BE2C (cell line): ENCODE measurements around the gene PRR35.

Source experiments
- DNase-seq: peaks from one replicate; pipeline ENCODE4 v3.0.0-alpha.2; 2020
- H3K27me3 ChIP-seq: fragments of 250-450 bp; sonication (Bioruptor Pico); 2 replicates; pipeline ENCODE4 v1.5.1; 2020; ENCODE audit warnings: mild to moderate bottlenecking
- H3K36me3 ChIP-seq: fragments of 250-450 bp; sonication (Bioruptor Pico); 2 replicates; pipeline ENCODE4 v1.5.1; 2020; ENCODE audit warnings: mild to moderate bottlenecking
- H3K4me1 ChIP-seq: fragments of 250-450 bp; sonication (Bioruptor Pico); 2 replicates; pipeline ENCODE4 v1.5.1; 2020
- H3K4me3 ChIP-seq: 2 replicates; pipeline ENCODE4 v1.5.1; 2011; ENCODE audit warnings: low read depth, low read length
- H3K9me3 ChIP-seq: fragments of 250-450 bp; sonication (Bioruptor Pico); 2 replicates; pipeline ENCODE4 v1.5.1; 2020
- TF ChIP-seq, protein P1 (sequence below): IDR thresholded peaks from 2 replicates; pipeline ENCODE4 v1.5.1; 2012; ENCODE audit warnings: mild to moderate bottlenecking, low read depth, low read length

The PRR35 gene

GRCh38 chr16:544517-544916, 15.7 kb upstream of the PRR35 start:
- TF ChIP-seq, protein P1, sequence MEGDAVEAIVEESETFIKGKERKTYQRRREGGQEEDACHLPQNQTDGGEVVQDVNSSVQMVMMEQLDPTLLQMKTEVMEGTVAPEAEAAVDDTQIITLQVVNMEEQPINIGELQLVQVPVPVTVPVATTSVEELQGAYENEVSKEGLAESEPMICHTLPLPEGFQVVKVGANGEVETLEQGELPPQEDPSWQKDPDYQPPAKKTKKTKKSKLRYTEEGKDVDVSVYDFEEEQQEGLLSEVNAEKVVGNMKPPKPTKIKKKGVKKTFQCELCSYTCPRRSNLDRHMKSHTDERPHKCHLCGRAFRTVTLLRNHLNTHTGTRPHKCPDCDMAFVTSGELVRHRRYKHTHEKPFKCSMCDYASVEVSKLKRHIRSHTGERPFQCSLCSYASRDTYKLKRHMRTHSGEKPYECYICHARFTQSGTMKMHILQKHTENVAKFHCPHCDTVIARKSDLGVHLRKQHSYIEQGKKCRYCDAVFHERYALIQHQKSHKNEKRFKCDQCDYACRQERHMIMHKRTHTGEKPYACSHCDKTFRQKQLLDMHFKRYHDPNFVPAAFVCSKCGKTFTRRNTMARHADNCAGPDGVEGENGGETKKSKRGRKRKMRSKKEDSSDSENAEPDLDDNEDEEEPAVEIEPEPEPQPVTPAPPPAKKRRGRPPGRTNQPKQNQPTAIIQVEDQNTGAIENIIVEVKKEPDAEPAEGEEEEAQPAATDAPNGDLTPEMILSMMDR = no peak
- Histone ChIP-seq H3K27me3 (no peaks in the 10 kb centered on the region), H3K36me3 (peaks cover 35% of the 10 kb centered on the region), H3K4me3 (no peak overlapping the region), H3K4me1 (peaks cover 17% of the 10 kb centered on the region), H3K9me3 (no peaks in the 10 kb centered on the region; the same call in 1 of the 2 replicates)
- DNase-seq = no peak

- peaks cover 40% of the 10 kb centered on the region for H3K36me3 ChIP-seq
- H3K4me1 ChIP-seq = peaks cover 17% of the 10 kb centered on the region
- H3K27me3 ChIP-seq = no peaks in the 10 kb centered on the region
- peak; percentile 95 for DNase-seq
- TF ChIP-seq, protein P1 = peak; percentile 89
- H3K9me3 ChIP-seq = no peaks in the 10 kb centered on the region; the same call in 1 of the 2 replicates
- H3K4me3 ChIP-seq = peak overlapping the region; percentile 14; the same call in 1 of the 2 replicates
These were observed 13.1 kb upstream of the PRR35 start for GRCh38 chr16:546909-547770.

DNA sequence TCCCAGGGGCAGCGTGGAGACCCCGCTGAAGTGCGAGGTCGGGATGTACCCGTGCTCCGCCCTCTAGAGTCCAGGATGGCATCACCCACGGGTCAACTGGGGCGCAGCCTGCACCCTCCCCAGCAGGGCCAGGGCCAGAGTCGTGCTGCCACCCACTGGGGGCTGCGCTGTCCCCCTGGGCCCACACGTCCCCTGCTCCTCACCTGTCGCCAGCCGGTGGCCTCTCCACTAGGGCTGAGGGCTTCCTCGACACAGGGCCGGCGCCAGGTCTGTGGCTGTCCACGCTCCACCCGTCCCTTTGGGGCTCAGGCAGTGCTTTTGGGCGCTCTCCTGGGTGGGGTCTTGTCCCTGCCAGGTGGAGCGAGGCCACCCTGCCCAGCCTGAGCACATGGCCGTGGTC, 11.6 kb upstream of the PRR35 start:
- DNase-seq = no peak
- Histone ChIP-seq H3K27me3 (no peaks in the 10 kb centered on the region), H3K4me1 (peaks cover 12% of the 10 kb centered on the region), H3K9me3 (no peaks in the 10 kb centered on the region; the same call in 1 of the 2 replicates), H3K4me3 (no peak overlapping the region), H3K36me3 (peaks cover 43% of the 10 kb centered on the region)
- TF ChIP-seq, protein P1 = no peak

DNA sequence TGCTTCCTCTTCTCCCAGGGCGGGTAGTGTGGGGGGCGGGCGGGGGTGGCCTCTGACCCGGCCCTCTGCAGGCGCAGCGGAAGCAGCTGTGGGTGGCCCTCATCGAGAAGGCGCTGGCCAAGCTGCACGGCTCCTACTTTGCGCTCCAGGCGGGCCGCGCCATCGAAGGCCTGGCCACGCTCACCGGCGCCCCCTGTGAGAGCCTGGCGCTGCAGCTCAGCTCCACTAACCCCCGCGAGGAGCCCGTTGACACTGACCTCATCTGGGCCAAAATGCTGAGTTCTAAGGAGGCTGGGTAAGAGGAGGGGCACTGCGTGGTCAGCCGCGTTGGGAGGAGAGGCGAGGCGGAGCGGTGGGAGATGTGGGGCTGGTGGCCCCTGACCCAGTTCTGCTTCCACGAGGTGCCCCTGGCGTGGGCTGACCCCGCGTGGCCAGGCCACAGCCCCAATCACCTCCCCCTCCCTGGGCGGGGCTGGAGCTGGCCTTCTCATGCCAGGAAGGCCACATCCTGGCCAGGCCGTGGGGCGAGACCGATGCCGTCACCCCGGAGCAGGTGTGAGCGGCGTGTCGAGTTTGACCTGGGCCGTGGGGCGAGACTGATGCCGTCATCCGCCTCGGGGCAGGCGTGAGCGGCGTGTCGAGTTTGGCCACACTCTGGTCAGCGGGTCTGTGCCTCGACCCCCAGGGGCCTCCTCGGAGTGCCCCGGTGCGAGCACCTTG, 10.5 kb upstream of the PRR35 start:
- Histone ChIP-seq H3K36me3 (peaks cover 50% of the 10 kb centered on the region), H3K9me3 (no peaks in the 10 kb centered on the region), H3K4me1 (peaks cover 10% of the 10 kb centered on the region), H3K27me3 (no peaks in the 10 kb centered on the region), H3K4me3 (no peak overlapping the region)
- no peak for DNase-seq
- TF ChIP-seq, protein P1 = peak; percentile 5; the same call in 1 of the 2 replicates

DNA sequence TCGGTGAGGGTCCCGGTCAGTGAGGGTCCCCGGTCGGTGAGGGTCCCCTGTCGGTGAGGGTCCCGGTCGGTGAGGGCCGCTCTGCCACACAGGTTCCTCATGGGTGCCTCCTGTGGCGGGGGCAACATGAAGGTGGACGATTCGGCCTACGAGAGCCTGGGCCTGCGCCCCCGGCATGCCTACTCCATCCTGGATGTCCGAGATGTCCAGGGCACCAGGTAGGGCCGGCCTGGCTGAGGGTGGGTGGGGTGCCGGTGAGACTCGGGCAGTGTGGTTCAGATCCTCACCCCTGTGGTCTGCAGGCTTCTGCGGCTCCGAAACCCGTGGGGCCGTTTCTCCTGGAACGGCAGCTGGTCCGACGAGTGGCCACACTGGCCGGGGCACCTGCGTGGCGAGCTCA, 9.0 kb upstream of the PRR35 start:
- H3K4me3 ChIP-seq = no peak overlapping the region
- TF ChIP-seq, protein P1 = no peak
- DNase-seq = no peak
- H3K36me3 ChIP-seq = peaks cover 50% of the 10 kb centered on the region
- H3K27me3 ChIP-seq = no peaks in the 10 kb centered on the region
- no peaks in the 10 kb centered on the region for H3K9me3 ChIP-seq
- peaks cover 24% of the 10 kb centered on the region for H3K4me1 ChIP-seq
